ENCODE data around the gene MRPL14.
A peak's percentile ranks its signal among the peaks of the same experiment; 100 is the strongest.
"Not testable (repeated sequence)": the region's sequence is repeated elsewhere in the genome, so short reads cannot be mapped to it uniquely, and the experiment has no call there.

The MRPL14 gene

DNA sequence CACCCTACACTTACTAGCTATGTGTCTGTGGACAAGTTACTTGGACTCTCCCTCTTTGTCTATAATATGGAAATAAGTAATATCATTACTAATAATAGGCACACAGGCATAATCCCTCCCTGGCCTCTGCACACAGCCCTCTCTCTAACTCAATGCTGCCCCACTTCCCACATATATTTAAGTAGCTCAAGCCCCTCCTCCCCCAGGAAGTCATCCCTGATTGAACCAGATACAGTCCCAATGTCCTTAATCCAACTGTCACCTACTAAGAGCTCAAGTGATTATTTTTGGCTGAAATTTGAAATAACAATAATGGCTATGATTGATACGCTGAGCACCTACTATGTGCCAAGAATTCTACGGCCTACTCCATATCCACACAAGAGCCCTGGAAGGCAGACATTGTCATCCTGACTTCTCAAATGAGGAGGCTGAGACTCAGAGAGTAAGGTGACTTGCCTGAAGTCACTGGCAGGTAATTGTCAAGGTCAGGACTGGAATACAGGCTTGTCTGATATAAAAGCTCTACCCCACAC, 29.4 kb downstream of the MRPL14 start:
- no peak for DNase-seq (ENCODE audit: low read depth)

GRCh38 chr6:44096612-44097011, 30.6 kb downstream of the MRPL14 start:
- DNase-seq (ENCODE audit: low read depth) = peak; percentile 78

DNA sequence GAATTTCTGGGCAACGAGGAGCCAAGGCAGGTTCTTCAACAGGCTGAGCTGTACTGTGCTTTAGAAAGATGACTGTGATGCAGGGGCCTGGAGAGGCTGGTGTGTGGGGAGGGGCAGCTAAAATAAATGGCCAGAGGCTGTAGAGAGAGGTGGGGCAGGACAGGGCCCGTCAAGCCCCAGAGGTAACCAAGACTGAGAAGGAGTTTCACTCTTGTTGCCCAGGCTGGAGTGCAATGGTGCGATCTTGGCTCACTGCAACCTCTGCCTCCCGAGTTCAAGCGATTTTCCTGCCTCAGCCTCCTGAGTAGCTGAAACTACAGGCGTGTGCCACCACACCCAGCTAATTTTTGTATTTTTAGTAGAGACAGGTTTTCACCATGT, 32.0 kb downstream of the MRPL14 start:
- DNase-seq (ENCODE audit: low read depth) = not testable (repeated sequence)

DNA sequence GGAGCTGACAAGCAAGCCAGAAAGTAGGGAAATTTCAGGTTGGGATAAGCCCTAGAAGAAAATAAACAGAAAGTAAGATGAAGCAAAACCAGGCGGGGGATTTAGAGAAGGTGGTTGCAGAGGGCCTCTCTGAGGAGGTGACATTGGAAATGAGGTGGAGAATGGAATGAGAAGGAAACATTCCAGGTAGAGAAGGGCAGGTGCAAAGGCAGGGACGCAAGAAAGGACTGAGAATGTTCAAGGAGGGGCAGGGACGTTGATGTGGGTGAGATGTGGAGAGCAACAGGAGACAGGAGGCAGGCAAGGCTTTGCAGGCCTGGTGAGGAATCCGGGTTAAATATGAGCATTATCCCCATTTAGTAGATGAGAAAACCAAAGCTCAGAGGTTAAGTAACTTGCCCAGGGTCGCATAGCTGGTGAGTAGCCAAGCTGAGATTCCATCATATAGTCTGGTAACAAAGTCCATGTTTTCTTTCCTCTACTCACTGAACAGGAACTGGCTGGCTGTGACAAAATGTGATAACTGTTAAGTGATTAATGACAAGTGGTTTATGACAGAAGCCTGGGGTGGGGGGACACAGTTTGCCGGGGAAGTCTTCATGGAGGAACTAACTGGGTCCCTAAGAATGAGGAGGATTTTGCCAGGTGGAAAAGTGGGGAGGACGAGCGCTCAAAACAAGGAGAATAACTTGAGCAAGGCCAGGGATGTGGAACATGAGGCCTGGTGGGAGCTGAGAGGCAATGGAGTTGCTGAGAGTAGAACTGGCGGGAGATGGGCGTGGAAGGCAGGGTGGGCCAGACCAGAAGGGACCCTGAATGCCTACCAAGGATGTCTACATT, 32.6 kb downstream of the MRPL14 start:
- DNase-seq (ENCODE audit: low read depth) = no peak

GRCh38 chr6:44093750-44094402, 33.4 kb downstream of the MRPL14 start:
- DNase-seq (ENCODE audit: low read depth) = no peak

DNA sequence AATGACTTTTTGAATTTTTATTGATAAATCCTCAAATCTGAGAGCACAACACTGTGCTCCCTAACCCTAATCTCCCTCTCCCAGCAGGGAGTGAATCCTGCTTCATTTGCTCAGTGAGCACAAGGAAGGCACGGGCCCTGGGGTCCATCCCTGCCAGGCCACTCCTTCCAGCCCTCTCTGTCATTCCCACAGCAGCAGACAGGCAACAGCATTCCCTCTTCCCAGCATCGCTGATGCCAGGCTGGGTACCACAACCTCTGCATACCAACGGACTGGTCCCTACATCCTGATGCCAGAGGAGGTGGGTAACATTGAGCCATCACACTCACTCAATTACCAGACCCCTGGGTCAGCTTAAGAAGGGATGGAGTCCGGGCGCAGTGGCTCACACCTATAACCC, 34.2 kb downstream of the MRPL14 start:
- no peak for DNase-seq (ENCODE audit: low read depth)

DNA sequence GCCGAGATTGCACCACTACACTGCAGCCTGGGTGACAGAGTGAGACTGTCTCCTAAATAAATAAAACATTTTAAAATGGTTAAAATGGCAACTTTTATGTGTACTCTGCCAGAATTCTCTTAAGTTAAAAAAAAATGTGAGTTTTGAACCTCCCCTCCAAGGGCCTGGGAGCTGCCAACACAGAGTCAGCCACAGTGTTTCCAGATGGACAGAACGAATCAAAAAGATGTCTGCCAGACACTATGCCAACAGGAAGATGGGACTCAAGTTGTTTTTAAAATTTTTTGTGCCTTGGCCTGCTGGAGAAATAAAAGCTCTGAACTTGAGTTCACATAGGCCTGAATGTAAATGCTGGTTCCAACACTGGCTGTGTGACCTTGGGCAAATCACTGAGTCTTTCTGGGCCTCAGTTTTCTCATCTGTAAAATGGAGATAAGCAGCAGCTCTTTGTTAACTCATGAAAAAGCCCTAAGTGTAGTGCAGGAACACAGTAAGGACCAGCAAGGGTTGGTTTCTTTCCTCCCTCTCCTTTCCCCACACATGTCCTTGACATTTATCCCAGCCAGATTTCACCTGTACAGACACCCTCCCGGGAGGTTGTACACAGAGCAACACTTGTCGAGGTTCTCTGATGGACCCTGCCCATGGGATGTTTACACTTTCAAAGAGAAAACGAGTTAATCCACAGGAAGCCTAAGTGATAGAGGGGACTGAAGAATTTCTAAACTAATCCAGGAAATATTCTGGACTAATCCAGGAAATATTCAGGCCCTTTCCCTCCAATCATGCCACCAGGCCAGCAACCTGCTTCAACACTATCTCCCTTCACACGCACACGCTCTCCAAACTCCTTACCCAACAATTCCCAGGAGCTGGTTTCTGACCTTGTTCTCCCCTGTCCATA, 35.0 kb downstream of the MRPL14 start:
- no peak for DNase-seq (ENCODE audit: low read depth)

- DNase-seq (ENCODE audit: low read depth) = not testable (repeated sequence)
Measured at GRCh38 chr6:44091356-44091755, 35.9 kb downstream of the MRPL14 start.

GRCh38 chr6:44090465-44090864, 36.8 kb downstream of the MRPL14 start:
- no peak for DNase-seq (ENCODE audit: low read depth)

DNA sequence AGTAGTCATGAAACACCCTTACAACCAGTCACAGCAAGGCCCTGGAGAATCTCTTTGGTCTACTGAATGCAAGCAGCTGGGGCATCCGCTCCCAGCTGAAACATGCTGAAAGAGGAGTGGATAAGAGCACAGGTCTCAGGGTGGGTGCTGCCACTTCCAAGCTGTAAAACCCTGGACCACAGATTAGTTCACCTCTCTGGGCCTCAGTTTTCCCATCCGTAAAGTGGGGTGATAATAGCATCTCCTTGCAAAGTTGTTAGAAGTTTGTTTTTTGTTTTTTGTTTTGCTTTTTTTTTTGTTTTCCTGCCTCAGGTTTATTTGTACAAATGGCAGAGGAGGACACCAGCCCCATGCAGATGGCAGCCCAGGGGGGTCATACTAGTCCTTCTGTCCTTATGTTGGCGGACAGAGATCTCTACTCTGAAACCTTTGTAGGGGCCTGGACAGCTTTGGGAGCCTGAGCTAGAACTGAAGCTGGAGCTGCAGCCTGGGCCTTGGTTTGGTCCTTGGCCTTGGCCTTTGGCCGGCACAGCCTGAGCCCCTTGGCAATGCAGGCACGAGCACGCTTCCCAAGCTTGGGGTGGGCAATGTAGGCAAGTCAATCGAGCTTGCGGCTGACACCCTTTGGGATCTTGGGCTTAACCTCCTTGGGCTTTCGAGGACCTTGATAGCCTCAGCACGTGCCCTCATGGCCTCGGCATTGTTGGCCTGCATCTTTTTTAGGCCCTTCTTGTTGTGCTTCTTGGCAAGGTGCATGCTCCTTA, 38.2 kb downstream of the MRPL14 start:
- no peak for DNase-seq (ENCODE audit: low read depth)

- DNase-seq (ENCODE audit: low read depth) = no peak
Measured at GRCh38 chr6:44087623-44088022, 39.6 kb downstream of the MRPL14 start.

- peak; percentile 32 for DNase-seq (ENCODE audit: low read depth)
Measured at GRCh38 chr6:44086931-44087574, 40.2 kb downstream of the MRPL14 start.

DNA sequence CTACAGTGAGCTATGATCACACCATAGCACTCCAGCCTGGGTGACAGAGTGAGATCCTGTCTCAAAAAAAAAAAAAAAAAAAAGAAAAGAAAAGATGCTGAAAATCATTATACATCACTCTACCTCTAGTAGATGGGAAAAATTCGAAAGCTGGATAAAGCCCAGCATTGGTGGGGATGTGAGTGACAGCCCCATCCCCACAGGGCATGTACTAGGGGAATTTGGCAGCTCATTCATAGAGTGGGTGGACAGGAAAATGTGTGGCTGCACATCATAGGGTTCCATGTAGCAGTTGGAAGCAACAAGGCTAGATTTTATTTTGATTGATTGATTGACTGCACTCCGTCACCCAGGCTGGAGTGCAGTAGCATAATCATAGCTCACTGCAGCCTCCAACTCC, 42.0 kb downstream of the MRPL14 start:
- no peak for DNase-seq (ENCODE audit: low read depth)

DNA sequence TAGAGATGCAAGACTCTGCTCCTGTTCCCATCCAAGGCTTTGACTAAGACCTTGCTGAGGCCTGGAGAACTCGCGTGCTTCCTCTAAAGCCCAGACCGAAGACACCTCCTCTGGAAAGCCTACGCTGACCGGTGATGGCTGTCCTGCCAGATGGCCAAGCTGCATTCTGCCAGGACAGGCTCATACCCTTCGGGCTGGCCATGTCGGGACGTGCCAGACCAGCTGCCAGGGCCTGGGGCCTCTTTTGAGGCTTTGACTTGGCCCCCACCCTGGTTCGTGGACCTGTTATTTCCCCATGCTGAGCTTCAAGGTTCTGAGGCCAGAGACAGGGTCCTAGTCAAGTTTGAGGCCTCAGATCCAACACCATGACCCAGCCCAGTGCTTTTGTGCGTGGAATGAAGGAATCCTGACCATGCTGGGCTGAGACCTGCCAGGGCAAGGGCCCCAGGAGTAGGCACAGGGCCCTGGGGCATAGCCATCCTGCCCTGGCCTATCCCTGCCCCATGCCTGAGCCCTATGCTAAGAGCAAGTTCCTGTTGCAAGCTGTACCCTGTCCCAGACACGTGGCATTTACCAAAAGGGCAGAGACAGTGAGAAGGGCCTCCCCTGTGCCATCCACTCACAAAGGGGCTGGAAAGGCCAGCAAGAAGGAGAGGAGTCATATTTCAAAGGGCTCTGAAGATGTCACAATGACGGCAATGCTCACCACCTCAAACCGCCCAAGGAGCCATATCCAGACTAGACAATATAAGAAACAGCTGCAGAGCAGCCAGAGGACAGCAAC, 42.8 kb downstream of the MRPL14 start:
- peak; percentile 67 for DNase-seq (ENCODE audit: low read depth)

- DNase-seq (ENCODE audit: low read depth) = no peak
Measured at GRCh38 chr6:44082872-44083321, 44.4 kb downstream of the MRPL14 start.

DNA sequence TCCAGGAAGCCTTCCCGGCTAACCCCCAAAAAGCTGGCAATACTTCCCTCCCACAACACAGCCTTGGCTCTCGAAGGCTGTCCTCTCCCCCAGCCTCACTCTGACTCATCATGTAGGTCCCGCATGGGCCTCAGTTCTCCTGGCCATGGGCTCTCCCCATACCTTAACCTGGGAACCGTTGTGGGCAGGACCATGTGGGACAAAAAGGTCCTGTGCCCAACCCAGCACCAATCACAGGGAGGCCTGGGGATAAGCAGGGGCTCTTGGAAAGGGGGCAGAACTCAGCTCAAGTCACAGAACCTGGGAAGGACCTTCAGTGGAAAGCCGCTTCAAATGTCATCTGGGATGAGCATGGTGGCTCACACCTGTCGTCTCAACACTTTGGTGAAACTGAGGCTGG, 45.5 kb downstream of the MRPL14 start:
- DNase-seq (ENCODE audit: low read depth) = no peak

- DNase-seq (ENCODE audit: low read depth) = no peak
Measured at GRCh38 chr6:44080561-44081521, 46.4 kb downstream of the MRPL14 start.

DNA sequence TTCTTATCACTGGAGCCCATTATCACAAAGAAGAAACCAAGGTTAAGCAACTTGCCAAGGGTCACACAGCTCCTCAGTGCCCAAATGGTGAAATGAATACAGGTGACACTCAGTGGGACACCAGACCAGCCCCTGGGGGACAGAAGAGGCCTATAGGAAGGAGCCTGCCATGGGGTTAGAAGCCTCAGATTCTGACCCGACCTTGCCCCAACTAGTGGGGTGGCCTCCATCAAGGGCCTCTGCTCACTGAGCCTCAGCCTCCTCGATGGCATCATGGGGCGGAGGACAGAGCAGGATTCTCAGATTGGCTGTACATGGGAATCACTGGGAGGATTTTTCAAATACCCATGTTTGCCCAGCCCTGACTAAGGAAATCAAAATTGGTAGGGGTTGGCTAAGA, 47.6 kb downstream of the MRPL14 start:
- DNase-seq (ENCODE audit: low read depth) = no peak
